GM20431 (cell line): ENCODE data around the gene SPRED2.

ENCODE experiments used
- in situ Hi-C: fragments of 300-500 bp; cut with MseI, MboI; formaldehyde crosslinking; loops from one replicate; pipeline ENCODE4 v1.15.0; 2020; ENCODE audit warnings: low sequenced_read_pairs; ENCODE audit not compliant: unreplicated experiment

The SPRED2 gene

DNA sequence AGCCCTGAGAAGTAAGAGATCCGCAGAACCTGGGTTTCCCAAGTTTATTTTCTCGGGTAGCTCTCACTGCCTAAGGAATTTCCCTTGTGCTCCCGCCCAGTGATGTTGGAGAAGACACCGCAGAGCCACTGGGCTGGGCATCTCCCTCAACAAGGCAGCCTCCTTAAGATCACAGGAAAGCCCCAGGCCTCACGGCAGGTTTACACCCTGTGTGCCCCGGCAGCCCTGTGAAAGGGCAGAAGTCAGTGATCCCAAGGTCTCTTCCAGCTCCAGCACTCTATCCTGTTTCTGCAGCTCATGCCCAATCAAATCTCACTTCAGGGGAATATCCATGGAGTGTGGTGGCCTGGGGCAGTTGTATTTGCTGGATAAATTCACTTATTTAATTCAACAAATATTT, 138.3 kb downstream of the SPRED2 start:
- in situ Hi-C loops, result no loop called here

DNA sequence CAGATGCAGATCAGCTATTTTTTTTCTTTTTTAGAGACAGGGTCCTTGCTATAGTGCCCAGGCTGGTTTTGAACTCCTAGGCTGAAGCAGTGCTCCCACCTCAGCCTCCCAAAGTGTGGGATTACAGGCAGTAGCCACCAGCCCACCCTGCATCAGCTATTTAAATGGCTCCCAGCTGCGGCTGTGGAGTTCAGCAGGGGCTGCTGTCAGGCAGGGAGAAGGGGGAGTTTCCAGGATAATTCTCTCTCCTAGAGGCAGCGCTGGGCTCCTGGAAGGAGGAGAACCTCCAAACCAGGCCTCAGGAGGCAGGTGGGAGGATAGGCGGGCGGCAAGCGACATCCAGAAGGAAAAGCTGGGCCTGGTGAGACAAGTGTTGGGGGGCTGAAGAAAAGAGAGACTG, 139.0 kb downstream of the SPRED2 start:
- in situ Hi-C loops, result no loop called here

DNA sequence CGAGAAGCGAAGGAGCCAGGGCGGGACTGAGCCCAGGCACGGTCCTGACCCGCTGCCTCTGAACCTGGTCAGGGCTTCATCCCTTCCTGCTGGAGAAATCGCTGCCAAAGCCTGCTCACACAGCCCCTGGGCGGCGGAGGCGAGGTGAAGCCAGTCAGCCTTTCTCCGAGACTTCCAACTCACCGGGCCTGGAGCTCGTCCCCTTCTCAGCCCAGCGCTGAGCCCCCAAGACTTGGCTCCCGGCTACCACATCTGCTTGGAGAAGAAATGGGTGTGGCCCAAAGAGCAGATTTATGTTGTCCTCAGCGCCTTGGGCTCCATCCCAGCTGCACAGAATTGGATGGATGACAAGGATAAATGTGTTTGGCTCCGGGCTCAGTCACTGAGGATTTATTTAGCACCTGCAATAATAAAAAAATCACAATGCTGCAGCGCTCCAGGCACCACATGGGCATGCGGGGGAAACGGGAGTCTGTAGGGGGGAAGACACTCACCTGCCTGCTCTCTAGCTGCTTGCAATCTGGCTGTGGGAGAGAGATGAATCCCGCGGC, 139.9 kb downstream of the SPRED2 start:
- in situ Hi-C loops, result no loop called here

DNA sequence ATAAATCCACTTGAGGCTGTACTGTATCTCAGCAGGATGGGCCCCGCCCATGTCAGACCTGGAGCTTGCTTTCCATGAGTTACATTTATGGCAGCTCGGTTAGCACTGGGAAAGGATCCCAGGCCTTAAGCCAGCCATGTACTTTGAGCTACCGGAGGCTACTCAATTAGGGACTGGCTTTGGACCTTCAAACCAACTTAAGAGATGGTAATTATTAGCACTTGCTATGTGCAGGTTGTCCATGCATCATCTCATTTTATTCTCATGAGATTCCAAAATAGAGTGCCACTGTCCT, 140.3 kb downstream of the SPRED2 start:
- in situ Hi-C loops, result no loop called here

DNA sequence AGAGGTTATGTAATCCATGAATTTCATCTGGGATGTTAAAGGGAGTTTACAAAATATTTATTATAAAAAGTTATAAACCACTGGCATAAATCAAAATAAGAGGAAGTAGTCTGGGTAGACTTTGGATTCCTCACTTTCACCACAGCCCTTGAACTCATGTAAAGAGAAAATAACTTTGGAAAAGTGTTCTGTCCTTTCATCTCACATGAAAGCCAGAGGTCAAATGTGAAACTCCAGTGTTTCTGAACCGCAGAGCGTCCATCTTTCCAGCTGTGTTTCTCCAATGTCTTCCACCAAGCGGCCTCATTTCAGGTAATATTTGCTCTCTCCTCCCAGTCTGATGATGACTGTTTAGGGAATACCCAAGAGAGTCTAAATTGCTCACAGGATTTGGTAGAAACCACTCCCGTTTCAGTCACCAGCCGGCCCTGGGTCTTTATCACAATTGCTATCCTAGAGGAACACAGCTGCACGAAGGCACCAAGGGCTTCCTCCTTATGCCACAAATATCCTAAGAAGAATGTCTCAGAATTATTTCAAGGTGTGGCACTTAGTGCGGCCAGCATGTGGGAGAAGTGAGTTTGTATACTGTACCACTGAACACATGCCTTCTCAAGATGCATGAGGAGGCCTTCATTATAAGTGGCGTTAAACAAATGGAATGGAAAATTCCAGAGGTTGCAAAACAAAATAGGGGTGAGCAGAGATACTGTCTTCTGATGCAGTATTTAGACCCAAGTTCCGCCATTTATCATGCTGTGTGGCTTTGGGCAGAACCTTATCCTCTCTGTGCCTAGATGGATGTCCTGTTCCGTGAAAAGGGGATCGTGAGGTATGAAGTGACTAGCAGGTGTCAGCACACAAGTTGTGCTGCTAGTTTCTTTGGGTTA, 140.9 kb downstream of the SPRED2 start:
- in situ Hi-C loops, result no loop called here

DNA sequence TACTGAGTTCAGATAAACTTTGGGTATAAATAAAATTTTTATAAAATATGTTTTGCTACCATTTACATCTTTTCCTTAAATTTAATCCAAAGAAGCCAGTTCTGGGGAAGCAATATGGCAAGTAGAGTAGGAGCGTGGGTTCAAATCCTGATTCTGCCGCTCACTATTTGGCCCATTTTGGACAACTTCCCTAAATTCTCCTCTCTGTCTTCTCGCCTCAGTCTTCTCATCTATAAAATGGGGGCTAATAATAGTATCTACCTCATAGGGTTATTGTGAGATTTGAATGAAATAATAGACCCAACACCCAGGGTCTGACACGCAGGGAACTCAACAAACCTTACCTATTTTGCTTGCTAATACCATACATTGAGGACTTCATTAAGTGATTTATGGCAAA, 145.0 kb downstream of the SPRED2 start:
- in situ Hi-C loops, result no loop called here

DNA sequence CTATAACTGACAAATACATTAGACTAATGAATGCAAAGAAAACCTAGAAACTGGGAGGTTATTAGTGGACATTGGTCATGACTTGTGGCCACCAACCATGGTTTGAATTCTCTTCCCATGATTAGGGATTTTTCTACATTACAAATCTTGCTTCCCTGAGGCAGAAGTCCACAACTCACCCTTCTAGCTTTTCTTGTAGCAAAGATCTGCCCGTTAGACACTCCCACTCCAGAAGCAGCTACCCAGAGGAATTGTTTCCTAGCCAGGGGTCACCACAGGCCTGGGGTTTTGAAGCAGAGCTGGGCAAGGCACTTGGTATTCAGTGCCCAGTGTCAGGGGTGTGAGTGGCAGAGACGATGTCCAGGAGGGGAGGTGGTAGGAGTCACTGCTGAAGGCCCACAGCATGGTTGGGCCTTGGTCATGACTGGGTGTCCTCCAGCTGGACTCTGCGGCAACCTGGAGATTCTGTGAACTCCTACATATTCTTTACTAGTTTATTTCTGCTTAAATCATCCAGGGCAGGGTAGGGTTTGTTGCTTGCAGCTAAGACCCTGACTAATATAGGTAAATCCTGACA, 149.8 kb downstream of the SPRED2 start:
- in situ Hi-C loops, result no loop called here

DNA sequence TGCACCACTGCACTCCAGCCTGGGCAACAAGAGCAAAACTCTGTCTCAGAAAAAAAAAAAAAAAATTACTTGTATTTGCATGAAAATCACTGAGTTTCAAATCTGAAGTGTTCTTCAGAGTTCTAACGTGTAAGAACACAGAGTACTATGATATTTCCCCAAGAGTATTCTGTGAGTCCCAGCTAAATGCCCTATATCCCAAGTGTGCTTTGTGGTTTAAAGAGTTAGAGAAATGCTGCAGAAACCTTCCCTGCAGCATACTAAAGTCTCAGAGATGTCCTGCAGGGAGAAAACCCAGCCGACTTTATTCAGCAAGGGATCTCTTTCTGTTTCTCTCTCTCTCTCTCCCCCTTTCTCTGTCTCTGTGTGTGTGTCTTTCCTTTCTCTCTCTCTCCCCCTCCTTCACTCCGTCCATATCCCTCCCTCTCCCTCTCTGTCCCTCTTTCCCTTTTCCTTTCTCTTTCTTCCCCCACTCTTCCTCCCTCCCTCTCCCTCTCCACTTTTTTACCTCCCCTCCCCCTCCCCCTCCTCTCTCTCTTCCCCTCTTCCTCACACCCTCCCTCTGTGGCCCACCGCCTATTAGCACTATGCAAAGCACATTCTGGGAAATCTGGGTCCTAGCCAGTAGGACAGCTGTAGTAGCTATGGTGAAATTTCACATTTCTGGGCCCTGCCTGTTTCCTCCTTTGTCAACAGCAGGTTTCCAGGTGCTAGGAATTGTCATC, 150.6 kb downstream of the SPRED2 start:
- in situ Hi-C loops, result no loop called here

DNA sequence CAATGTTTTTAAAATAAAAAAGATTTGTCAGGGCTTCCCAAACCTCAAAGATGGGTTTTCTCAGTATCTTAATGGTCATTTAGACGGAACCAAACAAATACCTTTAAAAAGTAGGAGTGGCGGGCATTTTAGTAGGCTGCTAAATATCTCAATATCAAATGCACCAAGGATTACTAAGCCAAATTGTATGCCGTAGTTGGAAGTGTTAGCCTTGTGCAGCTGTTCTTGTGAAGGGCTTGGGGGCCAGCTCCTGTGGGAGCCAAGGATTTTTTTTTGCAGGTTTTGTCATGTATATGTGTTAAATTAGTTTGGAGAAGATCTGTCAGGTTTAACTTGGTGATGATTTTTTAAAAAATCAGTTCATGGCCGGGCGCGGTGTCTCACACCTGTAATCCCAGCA, 152.6 kb downstream of the SPRED2 start:
- in situ Hi-C loops, result no loop called here

DNA sequence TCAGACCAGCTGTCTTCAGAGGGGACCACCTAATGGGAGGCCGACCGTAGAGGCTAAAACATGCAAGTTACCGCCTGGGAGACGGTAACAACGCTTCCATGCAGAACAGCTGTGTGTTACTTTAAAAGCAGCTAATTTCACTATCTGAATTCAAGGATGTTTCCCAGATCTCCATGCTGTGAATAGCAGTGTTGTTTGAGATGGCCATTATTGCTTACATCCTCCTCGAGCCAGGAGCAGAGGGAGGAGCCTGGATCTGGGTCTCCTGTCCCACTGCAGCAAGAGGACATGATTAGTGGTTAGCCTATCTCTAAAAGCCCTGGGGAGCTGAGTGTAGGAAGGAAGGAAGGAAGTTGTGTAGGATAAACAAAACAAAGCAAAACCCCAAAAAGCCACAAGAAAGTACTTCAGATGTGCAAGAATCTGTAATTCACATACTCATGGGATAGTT, 153.8 kb downstream of the SPRED2 start:
- in situ Hi-C loops, result no loop called here

DNA sequence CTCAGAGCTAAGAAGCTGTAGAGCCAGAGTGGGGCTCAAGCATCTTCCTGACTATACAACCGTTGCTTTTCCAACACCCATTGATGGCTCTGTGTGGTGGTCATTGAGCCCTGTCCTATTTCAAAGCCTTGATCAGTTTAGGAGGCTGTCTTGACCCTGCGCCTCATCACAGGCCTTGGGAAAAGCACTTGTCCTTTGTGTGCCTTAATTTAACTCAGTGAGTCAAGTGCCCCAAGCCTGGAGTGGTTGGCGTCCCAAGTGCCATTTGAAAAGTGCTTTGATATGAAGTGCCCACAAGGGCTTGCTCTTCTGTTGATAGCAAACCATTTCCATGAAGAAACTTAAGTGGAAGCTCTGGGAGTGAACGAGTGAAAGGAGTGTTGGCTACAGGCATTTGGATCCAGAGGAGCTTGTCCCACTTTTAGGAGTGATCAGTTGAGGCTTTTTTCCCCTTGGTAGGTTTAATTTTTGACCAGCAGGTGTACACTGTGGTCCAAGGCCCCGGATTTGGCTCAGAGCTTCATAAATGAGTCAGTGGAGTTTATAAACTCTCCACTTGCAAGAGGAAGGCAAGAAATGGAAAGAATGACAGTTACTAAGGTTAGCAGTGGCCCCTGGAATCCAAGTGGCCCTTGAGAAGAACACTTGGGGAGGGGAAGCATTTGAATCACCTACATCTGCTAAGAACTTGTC, 154.5 kb downstream of the SPRED2 start:
- in situ Hi-C loops, result no loop called here

DNA sequence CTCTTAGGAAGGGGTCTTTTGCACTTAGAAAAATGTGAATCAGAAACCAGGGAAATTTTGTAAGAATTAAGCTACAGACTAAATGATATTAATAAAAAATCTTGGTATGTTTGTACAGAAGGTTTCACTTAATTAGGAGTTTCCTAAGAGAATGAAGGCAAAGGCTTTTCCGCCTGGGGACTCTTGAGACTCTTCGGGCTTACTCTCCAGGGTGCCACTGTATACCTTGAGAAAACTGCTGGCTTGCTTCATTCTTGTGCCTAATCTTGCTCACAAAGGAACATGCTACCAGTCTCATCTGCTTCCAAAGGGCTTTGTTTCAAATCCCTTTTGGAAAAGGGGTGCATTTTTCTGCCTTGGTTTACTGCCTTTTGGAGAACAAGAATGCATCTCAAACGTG, 155.3 kb downstream of the SPRED2 start:
- in situ Hi-C loops, result no loop called here

DNA sequence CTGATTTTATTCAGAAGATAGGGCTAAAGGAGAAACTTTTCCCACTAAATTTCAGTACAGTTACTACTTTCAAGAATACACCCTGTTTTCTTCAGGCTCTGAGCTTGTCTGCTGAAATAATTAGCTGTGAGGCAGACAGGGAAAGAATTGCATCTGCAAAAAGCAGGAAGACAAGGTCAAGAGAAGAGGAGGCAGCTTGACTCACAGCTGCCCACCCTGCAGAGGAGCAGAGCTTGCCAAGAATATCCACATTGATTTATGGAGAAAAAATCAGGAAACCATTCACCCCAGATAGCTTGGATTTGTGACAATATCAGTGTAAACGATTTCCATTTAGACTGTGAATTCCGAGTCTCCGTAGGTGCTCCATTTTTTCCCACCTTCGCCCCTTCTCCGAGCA, 155.8 kb downstream of the SPRED2 start:
- in situ Hi-C loops, result no loop called here

DNA sequence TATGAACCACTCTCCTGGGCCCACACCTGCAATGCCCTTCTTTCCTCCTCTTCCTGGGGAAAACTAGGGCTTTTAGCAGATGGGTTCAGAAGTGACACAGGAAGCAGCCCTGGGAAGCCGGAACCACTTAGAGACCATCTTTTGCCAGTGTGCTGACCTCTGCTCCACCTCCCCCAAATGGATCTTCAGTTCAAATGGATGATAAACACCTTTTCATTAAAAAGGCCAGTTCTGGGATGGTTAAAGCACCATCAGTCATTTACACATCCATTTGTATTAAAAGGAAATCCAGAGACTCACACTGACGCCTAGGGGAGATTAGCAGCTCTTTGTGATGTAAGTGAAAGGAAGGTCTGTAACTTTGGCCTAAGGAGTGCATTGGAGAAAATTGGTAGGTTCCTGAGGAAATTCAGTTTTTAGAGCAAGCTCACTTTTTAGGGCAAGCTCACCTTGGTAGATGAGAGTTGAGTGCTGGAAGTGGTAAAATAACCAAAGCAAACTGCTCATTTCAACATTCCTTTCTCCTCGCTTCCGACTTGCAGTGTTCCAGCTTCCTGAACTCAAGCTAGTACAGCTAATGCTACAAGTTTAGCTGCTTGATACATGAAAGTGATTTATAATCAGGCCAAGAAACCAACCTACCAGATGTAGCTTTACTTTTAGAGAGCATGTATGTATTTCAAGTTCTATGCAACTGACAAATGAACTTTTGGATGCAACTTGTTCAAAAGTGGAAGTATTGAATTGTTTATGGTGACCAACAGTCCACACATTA, 157.1 kb downstream of the SPRED2 start:
- in situ Hi-C loops, result no loop called here

DNA sequence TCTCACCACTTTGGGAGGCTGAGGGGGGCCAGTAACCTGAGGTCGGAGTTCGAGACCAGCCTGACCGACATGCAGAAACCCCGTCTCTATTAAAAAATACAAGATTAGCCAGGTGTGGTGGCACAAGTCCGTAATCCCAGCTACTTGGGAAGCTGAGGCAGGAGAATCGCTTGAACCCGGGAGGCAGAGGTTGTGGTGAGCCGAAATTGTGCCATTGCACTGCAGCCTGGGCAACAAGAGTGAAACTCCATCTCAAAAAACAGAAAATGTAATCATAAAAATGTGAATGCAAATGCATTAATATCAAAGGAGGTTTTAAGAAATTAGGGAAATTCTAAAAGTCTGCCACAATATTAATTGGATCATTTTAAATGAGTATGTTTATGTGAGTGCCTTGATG, 159.1 kb downstream of the SPRED2 start:
- in situ Hi-C loops, result loop anchor here (25.0 kb wide), 1 partner anchor 289 kb away; no protein-coding TSS in a partner anchor

DNA sequence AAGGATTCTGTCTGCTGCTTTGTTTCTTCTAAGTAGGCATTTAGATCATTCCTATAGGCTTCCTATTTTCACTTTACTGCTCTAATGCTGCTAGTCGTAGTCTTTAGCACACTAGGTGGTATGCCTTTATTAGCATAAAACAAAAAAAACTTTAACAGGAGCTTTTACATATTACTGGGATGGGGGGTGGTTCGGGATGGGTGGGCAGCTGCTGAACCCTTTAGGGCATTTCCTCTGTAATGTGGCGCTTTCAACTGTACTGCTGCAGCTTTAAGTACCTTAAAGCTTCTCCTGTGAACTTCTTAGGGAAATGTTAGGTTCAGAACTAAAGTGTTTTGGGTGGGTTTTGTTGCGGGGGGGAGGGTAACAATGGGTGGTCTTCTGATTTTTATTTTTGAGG, 163.4 kb downstream of the SPRED2 start:
- in situ Hi-C loops, result loop anchor here (25.0 kb wide), 1 partner anchor 293 kb away; no protein-coding TSS in a partner anchor

DNA sequence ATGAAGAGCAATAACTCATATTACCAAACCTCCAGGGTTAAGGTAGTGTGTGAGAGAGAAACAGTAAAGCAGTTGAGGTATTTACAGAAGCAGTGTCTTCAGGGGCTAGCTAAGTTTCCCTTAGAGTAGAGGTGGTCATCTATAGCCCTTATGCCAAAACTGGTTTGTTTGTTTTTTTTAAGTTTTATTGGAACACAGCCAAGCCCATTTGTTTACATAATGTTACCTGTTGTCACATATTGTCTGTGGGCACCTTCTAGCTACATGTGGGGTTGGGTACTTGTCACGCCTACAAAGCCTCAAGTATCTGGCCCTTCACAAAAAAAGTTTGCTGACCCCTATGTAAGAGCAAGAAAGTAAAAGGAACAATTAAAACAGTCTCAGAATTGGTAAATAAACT, 165.4 kb downstream of the SPRED2 start:
- in situ Hi-C loops, result loop anchor here (25.0 kb wide), 1 partner anchor 295 kb away; no protein-coding TSS in a partner anchor

DNA sequence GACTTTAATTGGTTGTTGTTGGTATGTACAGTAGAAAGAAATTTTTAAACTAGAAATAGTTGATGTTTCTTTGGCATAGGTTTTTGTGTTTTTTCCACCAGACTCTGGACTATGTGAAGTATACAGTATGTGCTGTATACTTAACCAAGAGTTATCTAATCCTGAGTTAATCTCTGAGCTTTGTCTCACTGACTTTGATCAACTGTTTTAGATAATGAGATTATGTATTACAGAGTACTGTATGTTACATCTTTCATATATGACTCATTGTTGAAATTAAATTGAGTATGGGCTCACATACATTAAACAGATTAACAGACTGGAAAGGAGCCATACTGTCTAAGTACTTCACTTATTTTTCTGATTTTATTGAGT, 166.7 kb downstream of the SPRED2 start:
- in situ Hi-C loops, result loop anchor here (25.0 kb wide), 1 partner anchor 297 kb away; no protein-coding TSS in a partner anchor
